ENCODE data around the gene A4GNT. TPM values are rescaled to one million over a fixed set of nuclear protein-coding genes. Genes with fewer than 3 reads are reported as not detected.

Gene A4GNT
- total RNA-seq (under 1 TPM; 0.17 to 0.42 TPM), polyA plus RNA-seq (under 1 TPM in 1 of 2 donors, not detected in 1; 0.07 TPM)

DNA sequence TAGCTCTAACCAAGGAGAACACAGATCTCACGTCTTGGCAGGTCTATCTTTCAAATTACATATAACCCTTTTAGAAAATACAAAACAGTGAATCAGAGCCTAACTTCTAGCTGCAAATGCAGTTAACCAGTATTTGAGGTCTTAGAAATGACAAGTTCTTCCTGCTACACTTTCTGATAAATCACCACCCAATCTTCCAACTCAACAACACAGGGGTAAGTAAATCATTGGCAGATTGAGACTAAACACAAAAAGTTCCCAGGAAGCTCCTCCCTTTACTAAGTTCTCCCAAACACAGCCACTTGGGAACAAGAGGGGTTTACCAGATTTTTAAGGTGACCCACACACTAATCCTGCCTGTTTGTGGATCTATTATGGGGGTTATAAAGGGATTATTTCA, at the start of gene A4GNT:
Gene A4GNT, minus strand, starts transcription at position 152 of the 400 bp plus-strand sequence. CDS start 1,134 bp downstream, outside the sequence.
- 68% methylated on average over 1 of the region's 1 CpG for WGBS
- DNase-seq (ENCODE audit: low spot score), result no peak

DNA sequence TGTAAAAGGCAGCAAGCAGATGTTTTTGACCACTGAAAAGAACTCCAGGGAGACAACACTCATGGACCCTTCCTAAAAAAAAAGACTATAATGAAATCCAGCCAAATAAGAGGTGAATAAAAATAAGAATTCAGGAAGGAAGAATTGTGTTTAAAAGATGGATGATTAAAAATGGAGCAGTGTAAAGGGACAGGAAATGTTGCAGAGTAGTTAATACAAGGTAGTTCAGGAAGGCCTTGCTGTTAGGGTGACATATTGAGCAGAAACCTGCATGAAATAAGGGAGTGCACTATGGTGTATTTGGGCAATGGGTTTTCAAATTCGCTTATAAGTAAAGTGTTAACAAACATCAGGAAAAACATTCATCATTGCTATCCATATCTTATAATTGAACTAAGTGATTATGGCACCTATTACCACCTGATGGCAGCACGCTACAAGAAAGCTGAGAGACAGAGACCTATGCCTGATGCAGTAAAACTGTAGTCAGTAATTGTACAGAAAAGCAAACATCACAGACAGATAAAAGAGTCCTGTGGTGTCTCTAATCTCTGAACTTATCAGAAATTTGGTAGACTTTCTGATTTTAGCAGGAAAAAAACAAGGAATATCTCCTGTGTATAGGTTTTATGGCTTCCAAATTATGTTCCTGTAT, 48.3 kb upstream of the A4GNT start:
- Histone ChIP-seq H3K36me3 (ENCODE audit: control insufficient read depth in 4 of 4, insufficient read depth in 3 of 4, low read depth in 1 of 4, low read length in 3 of 4) (no peaks in the 10 kb centered on the region), H3K4me3 (ENCODE audit: low read depth in 1 of 3, low read length in 3 of 3) (no peak overlapping the region), H3K9me3 (ENCODE audit: control insufficient read depth in 4 of 4, low read length in 3 of 4) (no peaks in the 10 kb centered on the region), H3K9ac (ENCODE audit: low read depth in 1 of 2, low read length in 2 of 2) (no peak overlapping the region), H3K27me3 (ENCODE audit: control insufficient read depth in 4 of 4, insufficient read depth in 4 of 4, low read length in 3 of 4) (no peaks in the 10 kb centered on the region), H3K4me1 (ENCODE audit: control insufficient read depth in 4 of 4, insufficient read depth in 4 of 4, low read length in 3 of 4) (no peaks in the 10 kb centered on the region), H3K27ac (ENCODE audit: low read depth in 1 of 2, low read length in 2 of 2) (no peak overlapping the region)
- 5% methylated on average over 2 of the region's 2 CpGs for WGBS
- TF ChIP-seq FOXA2 (IDR thresholded peaks at IDR 0.05) (no peak), GABPA (IDR thresholded peaks at IDR 0.05 in 1 of 2, conservative IDR thresholded peaks at IDR 0.05 in 1 of 2) (no peak), RAD21 (IDR thresholded peaks at IDR 0.05) (peak; percentile 84 to 87)
- TF ChIP-seq, protein P1, sequence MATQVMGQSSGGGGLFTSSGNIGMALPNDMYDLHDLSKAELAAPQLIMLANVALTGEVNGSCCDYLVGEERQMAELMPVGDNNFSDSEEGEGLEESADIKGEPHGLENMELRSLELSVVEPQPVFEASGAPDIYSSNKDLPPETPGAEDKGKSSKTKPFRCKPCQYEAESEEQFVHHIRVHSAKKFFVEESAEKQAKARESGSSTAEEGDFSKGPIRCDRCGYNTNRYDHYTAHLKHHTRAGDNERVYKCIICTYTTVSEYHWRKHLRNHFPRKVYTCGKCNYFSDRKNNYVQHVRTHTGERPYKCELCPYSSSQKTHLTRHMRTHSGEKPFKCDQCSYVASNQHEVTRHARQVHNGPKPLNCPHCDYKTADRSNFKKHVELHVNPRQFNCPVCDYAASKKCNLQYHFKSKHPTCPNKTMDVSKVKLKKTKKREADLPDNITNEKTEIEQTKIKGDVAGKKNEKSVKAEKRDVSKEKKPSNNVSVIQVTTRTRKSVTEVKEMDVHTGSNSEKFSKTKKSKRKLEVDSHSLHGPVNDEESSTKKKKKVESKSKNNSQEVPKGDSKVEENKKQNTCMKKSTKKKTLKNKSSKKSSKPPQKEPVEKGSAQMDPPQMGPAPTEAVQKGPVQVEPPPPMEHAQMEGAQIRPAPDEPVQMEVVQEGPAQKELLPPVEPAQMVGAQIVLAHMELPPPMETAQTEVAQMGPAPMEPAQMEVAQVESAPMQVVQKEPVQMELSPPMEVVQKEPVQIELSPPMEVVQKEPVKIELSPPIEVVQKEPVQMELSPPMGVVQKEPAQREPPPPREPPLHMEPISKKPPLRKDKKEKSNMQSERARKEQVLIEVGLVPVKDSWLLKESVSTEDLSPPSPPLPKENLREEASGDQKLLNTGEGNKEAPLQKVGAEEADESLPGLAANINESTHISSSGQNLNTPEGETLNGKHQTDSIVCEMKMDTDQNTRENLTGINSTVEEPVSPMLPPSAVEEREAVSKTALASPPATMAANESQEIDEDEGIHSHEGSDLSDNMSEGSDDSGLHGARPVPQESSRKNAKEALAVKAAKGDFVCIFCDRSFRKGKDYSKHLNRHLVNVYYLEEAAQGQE (IDR thresholded peaks at IDR 0.05), result no peak
- TF ChIP-seq, protein P2, sequence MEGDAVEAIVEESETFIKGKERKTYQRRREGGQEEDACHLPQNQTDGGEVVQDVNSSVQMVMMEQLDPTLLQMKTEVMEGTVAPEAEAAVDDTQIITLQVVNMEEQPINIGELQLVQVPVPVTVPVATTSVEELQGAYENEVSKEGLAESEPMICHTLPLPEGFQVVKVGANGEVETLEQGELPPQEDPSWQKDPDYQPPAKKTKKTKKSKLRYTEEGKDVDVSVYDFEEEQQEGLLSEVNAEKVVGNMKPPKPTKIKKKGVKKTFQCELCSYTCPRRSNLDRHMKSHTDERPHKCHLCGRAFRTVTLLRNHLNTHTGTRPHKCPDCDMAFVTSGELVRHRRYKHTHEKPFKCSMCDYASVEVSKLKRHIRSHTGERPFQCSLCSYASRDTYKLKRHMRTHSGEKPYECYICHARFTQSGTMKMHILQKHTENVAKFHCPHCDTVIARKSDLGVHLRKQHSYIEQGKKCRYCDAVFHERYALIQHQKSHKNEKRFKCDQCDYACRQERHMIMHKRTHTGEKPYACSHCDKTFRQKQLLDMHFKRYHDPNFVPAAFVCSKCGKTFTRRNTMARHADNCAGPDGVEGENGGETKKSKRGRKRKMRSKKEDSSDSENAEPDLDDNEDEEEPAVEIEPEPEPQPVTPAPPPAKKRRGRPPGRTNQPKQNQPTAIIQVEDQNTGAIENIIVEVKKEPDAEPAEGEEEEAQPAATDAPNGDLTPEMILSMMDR (IDR thresholded peaks at IDR 0.05; ENCODE audit: low read depth, low read length, missing input control), result peak; percentile 42
- TF ChIP-seq, protein P3, sequence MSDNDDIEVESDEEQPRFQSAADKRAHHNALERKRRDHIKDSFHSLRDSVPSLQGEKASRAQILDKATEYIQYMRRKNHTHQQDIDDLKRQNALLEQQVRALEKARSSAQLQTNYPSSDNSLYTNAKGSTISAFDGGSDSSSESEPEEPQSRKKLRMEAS (IDR thresholded peaks at IDR 0.05), result no peak
- TF ChIP-seq, protein P4, sequence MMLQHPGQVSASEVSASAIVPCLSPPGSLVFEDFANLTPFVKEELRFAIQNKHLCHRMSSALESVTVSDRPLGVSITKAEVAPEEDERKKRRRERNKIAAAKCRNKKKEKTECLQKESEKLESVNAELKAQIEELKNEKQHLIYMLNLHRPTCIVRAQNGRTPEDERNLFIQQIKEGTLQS (IDR thresholded peaks at IDR 0.05), result no peak
- no peak for DNase-seq (ENCODE audit: low spot score)

More for the DNA sequence above, at the start of gene A4GNT:
- Histone ChIP-seq H3K4me1 (ENCODE audit: control insufficient read depth in 4 of 4, insufficient read depth in 4 of 4, low read length in 3 of 4) (no peaks in the 10 kb centered on the region), H3K27ac (ENCODE audit: low read depth in 1 of 2, low read length in 2 of 2) (no peak within 1 kb of the TSS), H3K36me3 (ENCODE audit: control insufficient read depth in 4 of 4, insufficient read depth in 3 of 4, low read depth in 1 of 4, low read length in 3 of 4) (no peaks in the 10 kb centered on the region), H3K9me3 (ENCODE audit: control insufficient read depth in 4 of 4, low read length in 3 of 4) (no peaks in the 10 kb centered on the region), H3K27me3 (ENCODE audit: control insufficient read depth in 4 of 4, insufficient read depth in 4 of 4, low read length in 3 of 4) (no peaks in the 10 kb centered on the region), H3K4me3 (ENCODE audit: low read depth in 1 of 3, low read length in 3 of 3) (no peak within 1 kb of the TSS), H3K9ac (ENCODE audit: low read depth in 1 of 2, low read length in 2 of 2) (no peak within 1 kb of the TSS)
- no peak for TF ChIP-seq HNF4A (conservative IDR thresholded peaks at IDR 0.05)
- TF ChIP-seq, protein P4 (IDR thresholded peaks at IDR 0.05), result no peak
- TF ChIP-seq JUND (IDR thresholded peaks at IDR 0.05), result no peak
- no peak for TF ChIP-seq TAF1 (conservative IDR thresholded peaks at IDR 0.05)
- TF ChIP-seq, protein P3 (IDR thresholded peaks at IDR 0.05), result no peak
- TF ChIP-seq, protein P5, sequence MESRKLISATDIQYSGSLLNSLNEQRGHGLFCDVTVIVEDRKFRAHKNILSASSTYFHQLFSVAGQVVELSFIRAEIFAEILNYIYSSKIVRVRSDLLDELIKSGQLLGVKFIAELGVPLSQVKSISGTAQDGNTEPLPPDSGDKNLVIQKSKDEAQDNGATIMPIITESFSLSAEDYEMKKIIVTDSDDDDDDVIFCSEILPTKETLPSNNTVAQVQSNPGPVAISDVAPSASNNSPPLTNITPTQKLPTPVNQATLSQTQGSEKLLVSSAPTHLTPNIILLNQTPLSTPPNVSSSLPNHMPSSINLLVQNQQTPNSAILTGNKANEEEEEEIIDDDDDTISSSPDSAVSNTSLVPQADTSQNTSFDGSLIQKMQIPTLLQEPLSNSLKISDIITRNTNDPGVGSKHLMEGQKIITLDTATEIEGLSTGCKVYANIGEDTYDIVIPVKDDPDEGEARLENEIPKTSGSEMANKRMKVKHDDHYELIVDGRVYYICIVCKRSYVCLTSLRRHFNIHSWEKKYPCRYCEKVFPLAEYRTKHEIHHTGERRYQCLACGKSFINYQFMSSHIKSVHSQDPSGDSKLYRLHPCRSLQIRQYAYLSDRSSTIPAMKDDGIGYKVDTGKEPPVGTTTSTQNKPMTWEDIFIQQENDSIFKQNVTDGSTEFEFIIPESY (IDR thresholded peaks at IDR 0.05), result no peak
- no peak for TF ChIP-seq FOXA2 (IDR thresholded peaks at IDR 0.05)
- no peak for TF ChIP-seq YY1 (IDR thresholded peaks at IDR 0.05)
- TF ChIP-seq EGR1 (IDR thresholded peaks at IDR 0.05; ENCODE audit: low read depth in 2 of 2), result no peak
- TF ChIP-seq, protein P2 (IDR thresholded peaks at IDR 0.05; ENCODE audit: low read depth, low read length, missing input control), result no peak
- TF ChIP-seq RAD21 (IDR thresholded peaks at IDR 0.05), result no peak
- no peak for TF ChIP-seq RXRA (IDR thresholded peaks at IDR 0.05)
- no peak for TF ChIP-seq NR2F2 (IDR thresholded peaks at IDR 0.05)
- no peak for TF ChIP-seq GABPA (IDR thresholded peaks at IDR 0.05 in 1 of 2, conservative IDR thresholded peaks at IDR 0.05 in 1 of 2)
- TF ChIP-seq SP1 (IDR thresholded peaks at IDR 0.05), result no peak
- TF ChIP-seq FOXA1 (IDR thresholded peaks at IDR 0.05), result no peak
